Amygdala (tissue), 56 donors: Measurements from ENCODE around the gene ACSS1.

Source experiments
- DNase-seq, 56 donors: peaks; one replicate each; lab custom pipeline; 2025; lab: John Stamatoyannopoulos, UW

Gene ACSS1

GRCh38 chr20:25081065-25081729 is 23.3 kb upstream of the ACSS1 start:
- DNase-seq: no peak

GRCh38 chr20:25079171-25079570 is 21.2 kb upstream of the ACSS1 start:
- DNase-seq: no peak

GRCh38 chr20:25078662-25079061 is 20.7 kb upstream of the ACSS1 start:
- no peak for DNase-seq

GRCh38 chr20:25077610-25078169 is 19.8 kb upstream of the ACSS1 start:
- peak in 15 of 56 donors; percentile 17 to 65 (median 53) for DNase-seq

GRCh38 chr20:25076731-25077609 is 19.0 kb upstream of the ACSS1 start:
- peak in 4 of 56 donors; percentile 20 to 54 (median 30) for DNase-seq

- no peak for DNase-seq
These were observed 18.3 kb upstream of the ACSS1 start for GRCh38 chr20:25076201-25076600.

- no peak for DNase-seq
These were observed 15.6 kb upstream of the ACSS1 start for GRCh38 chr20:25073544-25073943.

GRCh38 chr20:25072226-25072811 is 14.4 kb upstream of the ACSS1 start:
- no peak for DNase-seq

- DNase-seq: no peak
These were observed 13.8 kb upstream of the ACSS1 start for GRCh38 chr20:25071734-25072133.

- no peak for DNase-seq
These were observed 13.0 kb upstream of the ACSS1 start for GRCh38 chr20:25070821-25071473.

- no peak for DNase-seq
These were observed 9.4 kb upstream of the ACSS1 start for GRCh38 chr20:25067102-25067987.

GRCh38 chr20:25066386-25066785 is 8.4 kb upstream of the ACSS1 start:
- no peak for DNase-seq

GRCh38 chr20:25065625-25066338 is 7.8 kb upstream of the ACSS1 start:
- peak in 38 of 56 donors; percentile 17 to 89 (median 50) for DNase-seq

- no peak for DNase-seq
These were observed 7.2 kb upstream of the ACSS1 start for GRCh38 chr20:25065072-25065624.

- DNase-seq: no peak
These were observed 6.7 kb upstream of the ACSS1 start for GRCh38 chr20:25064561-25065071.

GRCh38 chr20:25063981-25064380 is 6.0 kb upstream of the ACSS1 start:
- DNase-seq: no peak

GRCh38 chr20:25063546-25063945 is 5.6 kb upstream of the ACSS1 start:
- DNase-seq: no peak

- DNase-seq: no peak
These were observed 4.9 kb upstream of the ACSS1 start for GRCh38 chr20:25062841-25063240.
